Neuron (in vitro differentiated cells): ENCODE measurements around the gene MEAK7.
"Not testable (repeated sequence)": the region's sequence is repeated elsewhere in the genome, so short reads cannot be mapped to it uniquely, and the experiment has no call there.

Source experiments
- H2AFZ ChIP-seq: one replicate; pipeline ENCODE4 v1.6.1; 2013; ENCODE audit warnings: low read depth, mild to moderate bottlenecking, inconsistent platforms, low read length, moderate library complexity
- H3K27me3 ChIP-seq: one replicate; pipeline ENCODE4 v1.6.1; 2013; ENCODE audit warnings: low read length; ENCODE audit not compliant: insufficient read depth
- H3K36me3 ChIP-seq: one replicate; pipeline ENCODE4 v1.6.1; 2013; ENCODE audit warnings: low read length; ENCODE audit not compliant: insufficient read depth
- H3K4me1 ChIP-seq: one replicate; pipeline ENCODE4 v1.6.1; 2013; ENCODE audit warnings: low read length; ENCODE audit not compliant: insufficient read depth
- H3K4me3 ChIP-seq: 2 replicates; pipeline ENCODE4 v1.5.1; 2013; ENCODE audit warnings: mild to moderate bottlenecking, low read length, moderate library complexity
- H3K9me3 ChIP-seq: one replicate; pipeline ENCODE4 v1.6.1; 2013; ENCODE audit warnings: low read length

MEAK7 gene

DNA sequence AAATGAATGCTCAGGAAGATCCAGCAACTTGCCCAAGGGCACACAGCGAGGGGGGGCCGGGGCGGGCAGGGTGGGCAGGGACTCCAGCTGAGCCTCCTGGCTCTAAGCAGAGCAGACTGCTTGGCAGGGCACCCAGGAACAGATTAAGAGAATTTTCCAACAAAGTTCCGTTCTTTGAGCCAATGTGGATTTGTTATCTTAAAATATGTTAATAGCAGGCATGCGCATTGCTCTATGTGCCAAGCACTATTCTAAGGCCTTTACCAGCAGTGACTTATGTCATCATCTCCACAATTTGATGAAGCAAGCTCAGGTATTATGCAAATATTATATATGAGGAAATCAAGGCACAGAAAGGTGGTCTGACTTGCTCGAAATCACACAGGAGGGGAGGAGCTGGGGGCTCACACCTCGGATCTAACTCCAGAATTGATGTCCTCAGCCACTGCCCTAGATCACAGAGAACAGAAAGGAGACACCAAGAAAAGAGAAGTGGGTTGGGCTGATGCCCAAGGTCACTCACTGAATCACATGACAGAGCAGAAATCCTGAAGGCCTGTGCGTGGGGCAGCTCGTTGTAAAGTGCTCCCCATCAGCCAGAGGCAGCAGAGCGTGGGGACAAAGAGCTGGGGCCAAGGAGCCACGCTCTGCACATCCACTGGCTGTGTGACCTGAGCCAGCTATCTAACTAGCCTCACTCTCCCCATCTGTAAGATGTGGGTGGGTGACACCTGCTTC is 23.2 kb upstream of the MEAK7 start:
- Histone ChIP-seq H3K4me1 (peaks cover 14% of the 10 kb centered on the region), H3K9me3 (peaks cover 4% of the 10 kb centered on the region), H3K36me3 (no peaks in the 10 kb centered on the region), H3K27me3 (no peaks in the 10 kb centered on the region), H2AFZ (no peak overlapping the region), H3K4me3 (no peak overlapping the region)

DNA sequence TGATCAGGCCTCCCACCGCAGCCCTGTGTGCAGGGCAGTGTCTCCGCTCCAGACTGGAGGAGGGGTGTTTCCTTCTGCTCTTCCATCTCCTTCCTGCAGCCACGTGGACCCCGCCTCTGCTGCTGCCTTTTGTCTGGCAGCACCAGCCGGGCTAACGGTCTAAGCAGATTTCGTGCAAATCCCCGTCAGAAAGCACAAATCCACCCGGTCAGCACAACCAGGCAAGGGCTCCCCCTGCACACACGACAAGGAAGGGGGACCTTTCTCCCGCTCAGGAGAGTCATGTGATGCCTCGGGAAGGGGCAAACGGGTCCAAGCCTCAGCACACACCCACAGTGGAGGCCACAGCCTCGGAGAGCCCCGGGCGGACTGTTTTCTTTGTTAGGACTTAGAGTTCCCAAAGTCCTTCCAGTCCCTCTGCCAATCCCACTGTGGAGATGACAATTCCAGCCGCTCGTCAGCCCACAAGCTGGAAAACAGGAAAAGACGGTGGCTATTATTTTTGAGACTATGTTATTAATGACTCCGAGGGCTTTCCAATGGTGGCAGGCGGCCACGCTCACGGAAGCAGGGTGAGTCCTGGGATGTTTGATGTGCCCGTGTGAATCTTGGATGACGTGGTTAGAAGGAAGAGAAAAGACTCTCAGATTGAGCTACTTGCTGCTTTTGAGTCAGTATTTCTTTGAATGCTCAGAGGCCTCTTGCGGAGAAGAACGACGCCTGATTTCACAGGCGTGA is 22.5 kb upstream of the MEAK7 start:
- H3K4me1 ChIP-seq = peaks cover 6% of the 10 kb centered on the region
- H3K4me3 ChIP-seq = no peak overlapping the region
- peak overlapping the region; percentile 1 for H2AFZ ChIP-seq
- H3K27me3 ChIP-seq = no peaks in the 10 kb centered on the region
- H3K9me3 ChIP-seq = peaks cover 6% of the 10 kb centered on the region
- no peaks in the 10 kb centered on the region for H3K36me3 ChIP-seq

DNA sequence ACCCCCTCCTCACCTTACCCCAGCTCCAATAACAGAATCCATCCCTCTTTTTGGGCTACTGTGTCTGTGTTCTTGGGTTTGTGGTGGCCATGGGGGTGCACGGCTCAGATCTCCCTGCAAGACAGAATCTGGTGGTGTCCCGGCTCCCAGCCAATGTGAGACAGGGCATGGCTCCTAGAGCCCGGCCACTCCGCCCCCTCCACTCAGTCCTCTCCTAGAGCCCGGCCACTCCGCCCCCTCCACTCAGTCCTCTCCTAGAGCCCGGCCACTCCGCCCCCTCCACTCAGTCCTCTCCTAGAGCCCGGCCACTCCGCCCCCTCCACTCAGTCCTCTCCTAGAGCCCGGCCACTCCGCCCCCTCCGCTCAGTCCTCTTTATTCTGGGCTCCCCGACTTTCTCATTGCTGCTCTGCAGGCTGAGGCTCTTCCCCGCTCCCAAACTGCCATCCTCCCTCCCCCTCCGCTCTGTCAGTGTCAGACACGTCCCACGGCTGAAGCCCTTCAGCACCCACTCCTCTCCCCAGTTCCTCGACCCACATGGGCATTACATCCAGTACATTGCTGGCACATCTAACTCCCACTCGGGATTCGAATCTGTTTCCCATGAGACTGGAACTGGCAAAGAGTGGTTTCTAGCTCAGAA is 20.6 kb upstream of the MEAK7 start:
- not testable (repeated sequence) for H3K27me3 ChIP-seq, H3K4me1 ChIP-seq, H3K36me3 ChIP-seq, H3K4me3 ChIP-seq, H3K9me3 ChIP-seq, H2AFZ ChIP-seq

DNA sequence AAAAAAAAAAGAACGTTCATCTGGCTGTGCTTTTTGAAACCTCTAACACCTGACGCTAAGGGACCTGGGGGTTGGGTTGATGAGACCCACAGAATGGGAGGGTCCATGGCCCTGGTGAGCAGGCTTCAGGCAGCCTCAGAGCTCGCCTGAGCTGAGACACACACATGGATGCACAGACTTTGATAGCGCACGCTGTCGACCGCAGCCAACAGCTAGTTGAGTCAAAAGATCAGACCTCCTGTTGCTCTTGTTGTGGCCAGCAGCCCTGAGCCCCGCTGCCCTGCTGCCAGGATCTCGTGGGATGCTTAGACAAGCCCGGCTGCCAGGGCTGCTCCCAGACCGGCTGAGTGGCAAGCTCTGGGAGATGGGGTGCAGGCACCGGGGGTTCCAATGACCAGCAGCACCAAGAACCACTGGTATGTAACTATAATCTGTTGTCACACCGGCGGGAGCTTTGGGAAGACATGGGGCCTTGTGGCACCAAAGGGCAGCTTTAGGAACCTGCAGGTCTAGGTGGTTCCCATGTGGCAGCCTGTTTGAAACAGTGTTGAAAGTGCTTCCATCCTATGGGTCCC is 20.0 kb upstream of the MEAK7 start:
- Histone ChIP-seq H3K4me3 (no peak overlapping the region), H3K9me3 (peaks cover 3% of the 10 kb centered on the region), H3K4me1 (no peaks in the 10 kb centered on the region), H3K36me3 (no peaks in the 10 kb centered on the region), H3K27me3 (no peaks in the 10 kb centered on the region), H2AFZ (no peak overlapping the region)

DNA sequence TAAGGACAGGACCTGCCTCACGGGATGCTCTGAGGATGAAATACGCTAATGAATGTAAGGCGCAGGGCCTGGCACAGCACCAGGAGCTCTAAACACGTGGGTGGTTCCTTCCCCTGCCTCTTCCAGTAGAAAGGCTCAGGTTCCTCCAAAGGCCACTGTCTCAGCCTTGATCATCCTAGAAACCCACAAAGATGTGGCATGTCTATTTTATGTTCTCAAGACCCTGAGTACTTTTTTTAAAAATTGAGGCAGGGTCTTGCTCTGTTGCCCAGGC is 17.0 kb upstream of the MEAK7 start:
- no peak overlapping the region for H2AFZ ChIP-seq
- peaks cover 3% of the 10 kb centered on the region for H3K9me3 ChIP-seq
- H3K4me1 ChIP-seq = no peaks in the 10 kb centered on the region
- H3K4me3 ChIP-seq = no peak overlapping the region
- no peaks in the 10 kb centered on the region for H3K27me3 ChIP-seq
- no peaks in the 10 kb centered on the region for H3K36me3 ChIP-seq

DNA sequence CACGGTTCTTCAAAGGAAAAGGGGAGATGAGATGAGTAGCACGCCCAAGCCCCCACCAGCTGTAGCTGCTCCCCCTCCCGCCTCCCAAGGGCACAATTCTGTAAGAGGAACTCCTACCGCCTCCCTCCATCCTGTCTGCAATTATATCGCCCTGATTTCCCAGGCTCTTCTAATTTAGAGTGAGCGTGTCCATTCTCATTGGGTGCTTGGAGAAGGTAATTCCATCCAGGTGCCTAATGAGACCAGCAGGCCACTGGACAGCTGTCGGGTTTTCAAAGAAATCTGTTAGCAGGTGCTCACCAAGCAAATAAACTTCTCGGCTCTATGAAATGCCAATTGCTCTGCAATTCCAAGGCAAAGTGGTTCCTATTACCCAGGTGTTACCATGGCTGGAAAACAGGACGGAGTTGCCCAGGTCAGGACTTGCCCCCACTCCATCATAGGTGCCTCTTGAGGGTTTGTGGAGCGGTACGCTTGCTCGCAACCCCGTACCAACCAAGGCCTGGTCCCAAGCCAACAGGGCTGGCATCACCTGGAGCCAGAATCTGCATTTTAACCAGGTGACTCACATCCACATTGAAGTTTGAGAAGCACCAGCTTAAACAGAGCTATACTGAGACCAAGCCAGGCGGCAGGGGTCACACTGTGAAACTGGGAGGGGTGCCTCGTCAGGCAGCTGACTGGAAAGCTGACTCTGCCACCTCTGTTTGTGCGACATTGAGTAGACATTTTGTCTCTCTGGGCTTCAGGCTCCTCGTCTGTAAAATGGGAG is 16.5 kb upstream of the MEAK7 start:
- H2AFZ ChIP-seq = no peak overlapping the region
- no peaks in the 10 kb centered on the region for H3K36me3 ChIP-seq
- H3K27me3 ChIP-seq = no peaks in the 10 kb centered on the region
- peaks cover 3% of the 10 kb centered on the region for H3K9me3 ChIP-seq
- H3K4me3 ChIP-seq = no peak overlapping the region
- no peaks in the 10 kb centered on the region for H3K4me1 ChIP-seq

DNA sequence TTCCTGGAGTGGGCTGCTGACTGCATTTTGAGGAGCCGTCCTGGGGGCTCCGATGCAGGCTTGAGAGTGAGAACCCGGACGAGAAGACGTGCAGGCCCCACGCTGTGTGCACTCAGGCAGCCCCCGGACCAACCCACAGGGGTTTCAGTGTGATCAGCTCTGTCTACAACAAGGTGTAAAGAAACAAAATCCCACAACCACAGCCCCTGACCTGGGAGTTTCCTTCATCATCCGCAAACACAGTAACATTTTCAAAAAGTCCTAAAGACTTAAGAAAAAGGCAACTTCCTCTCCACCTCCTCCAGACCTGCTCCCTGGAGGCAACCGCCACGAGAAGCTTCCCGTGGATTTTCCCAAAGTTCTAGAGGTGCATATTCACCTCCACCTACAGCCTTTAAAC is 15.4 kb upstream of the MEAK7 start:
- no peak overlapping the region for H2AFZ ChIP-seq
- H3K36me3 ChIP-seq = no peaks in the 10 kb centered on the region
- H3K9me3 ChIP-seq = peaks cover 3% of the 10 kb centered on the region
- H3K4me3 ChIP-seq = no peak overlapping the region
- peaks cover 4% of the 10 kb centered on the region for H3K4me1 ChIP-seq
- no peaks in the 10 kb centered on the region for H3K27me3 ChIP-seq

DNA sequence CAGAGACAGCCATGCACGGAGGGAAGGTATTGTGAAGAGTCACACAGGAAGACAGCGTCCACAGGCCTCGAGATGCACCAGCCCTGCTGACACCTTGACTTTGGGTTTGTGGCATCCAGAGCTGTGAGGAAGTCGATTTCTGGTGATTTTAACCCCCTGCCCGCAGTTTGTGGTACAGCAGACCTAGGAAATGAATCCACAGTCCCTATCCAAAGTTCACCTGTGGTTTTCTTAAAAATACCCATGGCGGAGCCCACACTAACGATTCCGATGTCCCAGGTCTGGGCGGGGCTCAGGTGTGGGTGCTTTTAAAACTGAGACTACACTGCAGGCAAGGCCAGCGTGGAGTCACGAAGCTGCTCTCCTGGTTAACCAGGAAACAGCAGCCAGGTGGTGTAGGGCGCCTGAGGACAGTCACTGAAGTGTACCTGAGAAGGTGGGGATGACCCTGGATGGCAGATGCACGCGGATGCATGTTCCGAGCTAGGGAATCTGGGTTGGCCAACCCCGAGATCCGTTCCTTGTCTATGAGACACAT is 14.4 kb upstream of the MEAK7 start:
- H2AFZ ChIP-seq = no peak overlapping the region
- no peak overlapping the region for H3K4me3 ChIP-seq
- H3K36me3 ChIP-seq = no peaks in the 10 kb centered on the region
- no peaks in the 10 kb centered on the region for H3K27me3 ChIP-seq
- H3K9me3 ChIP-seq = peaks cover 3% of the 10 kb centered on the region
- peaks cover 6% of the 10 kb centered on the region for H3K4me1 ChIP-seq

DNA sequence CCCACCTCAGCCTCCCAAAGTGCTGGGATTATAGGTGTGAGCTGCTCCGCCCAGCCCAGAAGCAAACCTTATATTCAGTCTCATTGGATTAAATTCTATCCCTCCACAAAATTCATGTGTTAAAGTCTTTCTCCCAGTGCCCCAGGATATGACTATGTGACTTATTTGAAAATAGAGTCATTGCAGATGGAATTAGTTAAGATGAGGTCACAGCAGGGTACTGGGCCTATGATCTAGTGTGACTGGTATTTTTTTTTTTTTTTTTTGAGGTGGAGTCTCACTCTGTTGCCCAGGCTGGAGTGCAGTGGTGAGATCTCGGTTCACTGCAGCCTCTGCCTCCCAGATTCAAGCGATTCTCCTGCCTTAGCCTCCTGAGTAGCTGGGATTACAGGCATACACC is 13.8 kb upstream of the MEAK7 start:
- H3K9me3 ChIP-seq, H3K27me3 ChIP-seq, H3K36me3 ChIP-seq, H3K4me3 ChIP-seq, H3K4me1 ChIP-seq, H2AFZ ChIP-seq: not testable (repeated sequence)

DNA sequence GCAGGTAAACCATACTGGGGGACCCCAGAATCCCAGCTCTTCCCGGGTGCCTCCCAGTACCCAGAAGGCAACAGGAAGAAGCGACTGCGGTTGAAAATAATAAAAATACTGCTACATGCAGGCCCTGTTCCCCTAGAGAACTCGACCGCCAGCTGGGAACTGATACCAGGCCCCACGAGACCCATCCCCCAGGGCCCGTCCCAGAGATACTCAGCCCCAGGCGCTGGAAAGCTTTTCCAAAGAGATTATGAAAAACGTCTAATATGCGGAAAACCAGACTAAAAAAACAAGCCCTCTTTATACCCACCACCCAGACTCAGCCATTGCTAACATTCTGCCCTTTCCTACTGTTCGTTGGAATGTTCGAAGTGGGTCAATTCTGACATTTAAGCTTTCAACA is 12.9 kb upstream of the MEAK7 start:
- H2AFZ ChIP-seq = no peak overlapping the region
- no peak overlapping the region for H3K4me3 ChIP-seq
- no peaks in the 10 kb centered on the region for H3K9me3 ChIP-seq

DNA sequence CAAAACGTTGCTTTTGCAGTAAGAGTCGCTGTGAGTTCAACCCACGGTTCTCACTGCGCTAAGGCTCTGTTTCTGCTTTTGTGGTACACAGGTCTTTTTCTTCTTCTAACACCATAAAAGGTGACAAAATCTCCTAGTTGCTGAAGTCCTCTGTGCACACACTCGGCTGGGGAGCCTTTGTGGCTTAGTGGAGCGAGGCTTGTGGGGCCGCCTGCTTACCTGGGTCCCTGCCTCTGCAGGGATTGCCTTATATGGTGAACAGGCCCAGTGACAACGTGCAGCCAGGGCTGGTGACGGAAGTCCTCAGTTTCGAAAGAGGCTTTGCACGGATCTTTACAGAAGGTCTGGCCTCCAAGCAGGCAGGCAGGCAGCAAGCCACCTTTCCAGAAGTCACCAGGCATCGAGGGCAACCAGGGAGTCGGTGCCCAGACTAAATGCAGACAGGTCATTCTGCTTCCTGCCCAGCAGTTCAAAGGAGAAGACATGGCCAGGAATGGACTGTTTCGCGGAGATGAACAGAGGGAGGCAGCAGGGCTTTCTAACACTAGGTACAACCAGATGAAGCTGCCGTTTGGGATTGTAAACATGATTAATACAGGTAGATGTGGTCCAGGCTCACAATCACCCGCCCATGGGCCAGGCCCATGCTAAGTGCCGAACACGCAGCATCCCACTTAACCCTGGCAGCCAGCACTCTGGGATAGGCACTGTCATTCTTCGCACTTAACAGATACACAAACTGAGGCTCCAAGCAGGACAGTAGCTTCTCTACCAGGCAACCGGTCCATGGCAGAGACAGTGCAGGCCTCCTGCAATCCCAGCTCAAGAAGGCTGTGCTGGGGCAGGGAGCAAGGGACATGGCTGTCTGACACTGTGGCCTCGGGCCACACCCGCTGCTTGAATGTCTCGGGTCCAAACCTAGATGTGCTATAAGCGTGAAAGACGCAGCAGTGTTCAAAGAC is 10.7 kb upstream of the MEAK7 start:
- H3K9me3 ChIP-seq = no peaks in the 10 kb centered on the region
- peaks cover 14% of the 10 kb centered on the region for H3K4me1 ChIP-seq
- no peak overlapping the region for H3K4me3 ChIP-seq
- no peak overlapping the region for H2AFZ ChIP-seq
- H3K27me3 ChIP-seq = no peaks in the 10 kb centered on the region
- H3K36me3 ChIP-seq = no peaks in the 10 kb centered on the region

More for the DNA sequence above, 12.9 kb upstream of the MEAK7 start:
- Histone ChIP-seq H3K4me1 (peaks cover 6% of the 10 kb centered on the region), H3K27me3 (no peaks in the 10 kb centered on the region), H3K36me3 (no peaks in the 10 kb centered on the region)

DNA sequence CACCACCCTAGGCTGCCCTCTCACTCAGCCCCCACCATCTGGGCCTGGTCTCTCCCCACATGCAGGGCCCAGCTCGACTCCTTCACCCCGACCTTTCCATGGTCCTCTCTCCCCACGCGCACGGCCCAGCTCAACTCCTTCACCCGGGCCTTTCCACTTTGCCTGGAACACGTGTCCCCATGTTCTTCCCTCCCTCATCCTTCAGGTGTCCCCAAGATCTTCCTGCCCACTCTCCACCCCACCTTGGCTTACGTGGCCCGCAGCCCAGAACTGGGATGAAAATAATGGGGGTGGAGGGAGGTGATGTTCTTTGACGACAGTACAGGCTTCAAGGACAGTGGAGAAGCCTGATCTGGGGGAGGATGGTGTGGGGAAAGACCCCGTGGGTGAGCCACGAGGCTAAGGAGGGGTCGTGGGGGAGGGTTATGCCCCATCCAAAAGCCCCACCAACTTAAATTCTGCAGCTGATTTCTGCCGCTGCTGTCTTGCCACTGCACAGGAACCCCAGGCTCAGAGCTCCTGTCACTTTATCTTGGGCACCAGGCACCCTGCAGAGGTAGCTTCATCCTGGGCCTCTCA is 9.9 kb upstream of the MEAK7 start:
- Histone ChIP-seq H2AFZ (no peak overlapping the region), H3K27me3 (no peaks in the 10 kb centered on the region), H3K9me3 (no peaks in the 10 kb centered on the region), H3K4me1 (peaks cover 17% of the 10 kb centered on the region), H3K4me3 (no peak overlapping the region), H3K36me3 (no peaks in the 10 kb centered on the region)
